ENCODE data around the gene KCNH8. TPM values are rescaled to one million over a fixed set of nuclear protein-coding genes. Genes with fewer than 3 reads are reported as not detected.

Gene KCNH8
- total RNA-seq, 1 experiment from 2014 or later = 3.7 TPM

DNA sequence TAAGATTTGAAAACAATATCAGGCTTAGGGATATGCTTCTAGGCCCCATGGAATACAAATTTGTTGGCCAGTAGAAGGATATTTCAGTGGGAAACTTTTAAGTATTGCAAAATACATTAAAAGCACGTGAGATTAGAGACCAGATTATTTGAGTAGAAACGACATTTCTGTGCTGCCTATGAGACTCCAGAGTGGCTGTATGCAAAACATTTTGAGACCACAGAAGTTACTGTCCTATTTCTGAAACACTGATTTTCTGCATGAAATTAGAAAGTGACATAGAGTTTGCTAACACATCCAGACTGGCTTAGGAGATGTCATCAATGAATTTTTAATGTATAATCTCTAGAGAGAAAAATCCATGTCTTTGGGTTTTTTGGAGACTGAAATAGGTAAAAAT is 99.8 kb downstream of the KCNH8 start:
- Histone ChIP-seq H2BK12ac (ENCODE audit: insufficient read length, low read depth, low read length) (no peak overlapping the region), H4K20me1 (ENCODE audit: control insufficient read depth, insufficient read depth, insufficient read length) (no peaks in the 10 kb centered on the region), H4K91ac (ENCODE audit: insufficient read length, low read depth, low read length) (no peak overlapping the region), H3K23ac (ENCODE audit: insufficient read length, low read depth, low read length) (no peak overlapping the region), H2AFZ (ENCODE audit: low read length) (no peak overlapping the region), H3K9ac (ENCODE audit: extremely low read depth, insufficient read length, low read length) (no peak overlapping the region), H2BK20ac (ENCODE audit: low read depth, low read length, poor library complexity, severe bottlenecking) (no peak overlapping the region), H2BK15ac (ENCODE audit: low read depth, low read length) (no peak overlapping the region), H3K9me3 (ENCODE audit: control insufficient read depth, low read depth, low read length) (no peaks in the 10 kb centered on the region), H3K18ac (ENCODE audit: insufficient read length, low read depth, low read length) (no peak overlapping the region), H3K14ac (ENCODE audit: insufficient read depth, low read length) (no peak overlapping the region), H3K27ac (ENCODE audit: insufficient read length, low read depth, low read length) (no peak overlapping the region), H4K8ac (replicated peaks; ENCODE audit: insufficient read length, low read depth, low read length) (no peak overlapping the region), H3K4me1 (ENCODE audit: insufficient read depth, low read length) (peaks cover 4% of the 10 kb centered on the region; the same call in 1 of the 2 replicates), H3K4ac (ENCODE audit: low read depth, low read length) (no peak overlapping the region), H3K4me2 (ENCODE audit: insufficient read depth, insufficient read length, low read length) (no peak overlapping the region), H3K56ac (ENCODE audit: insufficient read length, low read depth, low read length) (no peak overlapping the region), H3K79me1 (ENCODE audit: insufficient read depth, low read depth, low read length, poor library complexity, severe bottlenecking) (no peaks in the 10 kb centered on the region), H2BK120ac (ENCODE audit: low read depth, low read length, poor library complexity, severe bottlenecking) (no peak overlapping the region), H3K27me3 (ENCODE audit: insufficient read depth, low read length) (no peaks in the 10 kb centered on the region), H4K5ac (ENCODE audit: insufficient read length, low read depth, low read length) (no peak overlapping the region), H2BK5ac (ENCODE audit: insufficient read length, low read length) (no peak overlapping the region), H3K23me2 (ENCODE audit: insufficient read length, low read depth, low read length, poor library complexity, severe bottlenecking) (no peaks in the 10 kb centered on the region), H2AK5ac (ENCODE audit: insufficient read length, low read length) (no peak overlapping the region), H3T11ph (ENCODE audit: low read length) (no peak overlapping the region), H3K79me2 (ENCODE audit: insufficient read depth, low read length) (no peaks in the 10 kb centered on the region; the same call in 1 of the 2 replicates)
- DNase-seq = no peak
- H3K36me3 Mint-ChIP-seq (ENCODE audit: insufficient read depth in 1 of 3, low read depth in 3 of 3) = peaks cover 3 to 8% (median 4%) of the 10 kb centered on the region in 3 experiments; a peak in 6 of 7 replicates
- TF ChIP-seq, protein P1, sequence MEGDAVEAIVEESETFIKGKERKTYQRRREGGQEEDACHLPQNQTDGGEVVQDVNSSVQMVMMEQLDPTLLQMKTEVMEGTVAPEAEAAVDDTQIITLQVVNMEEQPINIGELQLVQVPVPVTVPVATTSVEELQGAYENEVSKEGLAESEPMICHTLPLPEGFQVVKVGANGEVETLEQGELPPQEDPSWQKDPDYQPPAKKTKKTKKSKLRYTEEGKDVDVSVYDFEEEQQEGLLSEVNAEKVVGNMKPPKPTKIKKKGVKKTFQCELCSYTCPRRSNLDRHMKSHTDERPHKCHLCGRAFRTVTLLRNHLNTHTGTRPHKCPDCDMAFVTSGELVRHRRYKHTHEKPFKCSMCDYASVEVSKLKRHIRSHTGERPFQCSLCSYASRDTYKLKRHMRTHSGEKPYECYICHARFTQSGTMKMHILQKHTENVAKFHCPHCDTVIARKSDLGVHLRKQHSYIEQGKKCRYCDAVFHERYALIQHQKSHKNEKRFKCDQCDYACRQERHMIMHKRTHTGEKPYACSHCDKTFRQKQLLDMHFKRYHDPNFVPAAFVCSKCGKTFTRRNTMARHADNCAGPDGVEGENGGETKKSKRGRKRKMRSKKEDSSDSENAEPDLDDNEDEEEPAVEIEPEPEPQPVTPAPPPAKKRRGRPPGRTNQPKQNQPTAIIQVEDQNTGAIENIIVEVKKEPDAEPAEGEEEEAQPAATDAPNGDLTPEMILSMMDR (conservative IDR thresholded peaks at IDR 0.05) = no peak
- H3K4me3 Mint-ChIP-seq = no peak overlapping the region
- H3K9me3 Mint-ChIP-seq = peaks cover 5 to 7% of the 10 kb centered on the region in 2 experiments; a peak in 3 of 5 replicates
- no peak overlapping the region for H3K27ac Mint-ChIP-seq
- H3K27me3 Mint-ChIP-seq (ENCODE audit: low read depth) = no peaks in the 10 kb centered on the region
- peaks cover 14 to 18% of the 10 kb centered on the region in 2 experiments for H3K4me1 Mint-ChIP-seq
- no CpG with 5 or more reads among the region's 2 CpGs for WGBS (ENCODE audit: extremely low coverage, insufficient read length, low lambda C conversion rate)
